KOPT-K1 (cell line): ENCODE results near the gene VAPA.

Experiments used
- H3K27ac ChIP-seq: fragments of 200-600 bp; sonication (generic); 2 replicates; pipeline ENCODE4 v1.5.1; 2016; ENCODE audit warnings: antibody characterized with exemption, mild to moderate bottlenecking, low read depth, low read length; ENCODE audit not compliant: poor library complexity, severe bottlenecking
- H3K36me3 ChIP-seq: fragments of 200-600 bp; sonication (generic); 2 replicates; pipeline ENCODE4 v1.5.1; 2017; ENCODE audit warnings: antibody characterized with exemption, mild to moderate bottlenecking, low read length, moderate library complexity; ENCODE audit not compliant: insufficient read depth
- H3K9me3 ChIP-seq: fragments of 200-600 bp; sonication (generic); 2 replicates; pipeline ENCODE4 v1.5.1; 2017; ENCODE audit warnings: antibody characterized with exemption, low read length, mild to moderate bottlenecking; ENCODE audit not compliant: insufficient read depth, poor library complexity, severe bottlenecking

VAPA gene

GRCh38 chr18:9987931-9988330, 74.1 kb downstream of the VAPA start:
- Histone ChIP-seq H3K27ac (no peak overlapping the region), H3K36me3 (no peaks in the 10 kb centered on the region), H3K9me3 (no peaks in the 10 kb centered on the region)

- H3K27ac ChIP-seq = no peak overlapping the region
- no peaks in the 10 kb centered on the region for H3K36me3 ChIP-seq
- H3K9me3 ChIP-seq = no peaks in the 10 kb centered on the region
Observed at GRCh38 chr18:9988665-9989064, 74.8 kb downstream of the VAPA start.

- Histone ChIP-seq H3K9me3 (no peaks in the 10 kb centered on the region), H3K27ac (no peak overlapping the region), H3K36me3 (no peaks in the 10 kb centered on the region)
Observed at GRCh38 chr18:9989481-9989880, 75.7 kb downstream of the VAPA start.

GRCh38 chr18:9991011-9992000, 77.5 kb downstream of the VAPA start:
- H3K9me3 ChIP-seq = no peaks in the 10 kb centered on the region
- no peak overlapping the region for H3K27ac ChIP-seq
- H3K36me3 ChIP-seq = no peaks in the 10 kb centered on the region

- H3K36me3 ChIP-seq = no peaks in the 10 kb centered on the region
- peaks cover 5% of the 10 kb centered on the region for H3K9me3 ChIP-seq
- H3K27ac ChIP-seq = no peak overlapping the region
Observed at GRCh38 chr18:9992300-9992972, 78.6 kb downstream of the VAPA start.

GRCh38 chr18:9992973-9993520, 79.2 kb downstream of the VAPA start:
- H3K36me3 ChIP-seq = no peaks in the 10 kb centered on the region
- H3K9me3 ChIP-seq = peaks cover 11% of the 10 kb centered on the region
- H3K27ac ChIP-seq = no peak overlapping the region

- no peak overlapping the region for H3K27ac ChIP-seq
- H3K9me3 ChIP-seq = peaks cover 16% of the 10 kb centered on the region
- H3K36me3 ChIP-seq = no peaks in the 10 kb centered on the region
Observed at GRCh38 chr18:9993521-9994025, 79.8 kb downstream of the VAPA start.

GRCh38 chr18:9994026-9994570, 80.3 kb downstream of the VAPA start:
- H3K9me3 ChIP-seq = peaks cover 21% of the 10 kb centered on the region
- no peak overlapping the region for H3K27ac ChIP-seq
- H3K36me3 ChIP-seq = no peaks in the 10 kb centered on the region

GRCh38 chr18:9994701-9995235, 81.0 kb downstream of the VAPA start:
- Histone ChIP-seq H3K36me3 (no peaks in the 10 kb centered on the region), H3K9me3 (peaks cover 26% of the 10 kb centered on the region), H3K27ac (no peak overlapping the region)

GRCh38 chr18:9995631-9996030, 81.8 kb downstream of the VAPA start:
- Histone ChIP-seq H3K9me3 (peaks cover 32% of the 10 kb centered on the region), H3K27ac (no peak overlapping the region)

GRCh38 chr18:9996094-9996493, 82.3 kb downstream of the VAPA start:
- no peaks in the 10 kb centered on the region for H3K36me3 ChIP-seq
- no peak overlapping the region for H3K27ac ChIP-seq
- peaks cover 32% of the 10 kb centered on the region for H3K9me3 ChIP-seq

More at GRCh38 chr18:9995631-9996030, 81.8 kb downstream of the VAPA start:
- no peaks in the 10 kb centered on the region for H3K36me3 ChIP-seq

- no peaks in the 10 kb centered on the region for H3K36me3 ChIP-seq
- H3K9me3 ChIP-seq = peaks cover 32% of the 10 kb centered on the region
- no peak overlapping the region for H3K27ac ChIP-seq
Observed at GRCh38 chr18:9997711-9998110, 83.9 kb downstream of the VAPA start.

- Histone ChIP-seq H3K36me3 (no peaks in the 10 kb centered on the region), H3K9me3 (peaks cover 32% of the 10 kb centered on the region), H3K27ac (no peak overlapping the region)
Observed at GRCh38 chr18:9998330-9998729, 84.5 kb downstream of the VAPA start.

GRCh38 chr18:10002280-10002679, 88.5 kb downstream of the VAPA start:
- Histone ChIP-seq H3K9me3 (peaks cover 28% of the 10 kb centered on the region), H3K27ac (no peak overlapping the region), H3K36me3 (no peaks in the 10 kb centered on the region)

- Histone ChIP-seq H3K36me3 (no peaks in the 10 kb centered on the region), H3K9me3 (peaks cover 18% of the 10 kb centered on the region), H3K27ac (no peak overlapping the region)
Observed at GRCh38 chr18:10003281-10003680, 89.5 kb downstream of the VAPA start.
